ENCODE data around the gene SYT12. TPM values are rescaled to one million over a fixed set of nuclear protein-coding genes. Genes with fewer than 3 reads are reported as not detected.

The SYT12 gene
- total and polyA plus RNA-seq, 2 of the 8 experiments (the other 6 are each of a cell fraction or from before 2014, with no cell fraction given): 1.4 to 3.3 TPM

GRCh38 chr11:67090717-67091116 lies 67.8 kb downstream of the SYT12 start (continued):
- no peak for TF ChIP-seq CHD2 (IDR thresholded peaks at IDR 0.05; ENCODE audit: low read length)
- TF ChIP-seq ASH2L (IDR thresholded peaks at IDR 0.05; ENCODE audit: low read length): no peak
- TF ChIP-seq SIRT6 (IDR thresholded peaks at IDR 0.05; ENCODE audit: low read length): no peak
- no peak for TF ChIP-seq GTF2F1 (IDR thresholded peaks at IDR 0.05; ENCODE audit: borderline replicate concordance, low read depth, low read length)
- no peak for TF ChIP-seq HDAC2 (IDR thresholded peaks at IDR 0.05; ENCODE audit: borderline replicate concordance in 1 of 2, low read depth in 2 of 2, low read length in 2 of 2)
- no peak for TF ChIP-seq CHD7 (IDR thresholded peaks at IDR 0.05; ENCODE audit: insufficient replicate concordance, low read length)
- no peak for TF ChIP-seq TCF12 (IDR thresholded peaks at IDR 0.05; ENCODE audit: low read depth, low read length)
